HG03064 (cell line): ENCODE results near the gene TMEM209.
"Not testable (repeated sequence)": the region's sequence is repeated elsewhere in the genome, so short reads cannot be mapped to it uniquely, and the experiment has no call there.

Experiments used
- ATAC-seq: cut with Tn5 transposase; IDR thresholded peaks from one replicate; pipeline ENCODE4 v1.9.1; 2021; ENCODE audit warnings: low read depth; ENCODE audit not compliant: unreplicated experiment

TMEM209 gene

GRCh38 chr7:130205084-130205947 lies at the start of gene TMEM209:
TMEM209 (minus strand) TSS chr7:130205406; CDS start chr7:130205375, 31 bp downstream.
- peak; percentile 93 for ATAC-seq

GRCh38 chr7:130254555-130254954 lies 49.3 kb upstream of the TMEM209 start:
- no peak for ATAC-seq

- ATAC-seq = not testable (repeated sequence)
Observed at GRCh38 chr7:130249626-130250025, 44.4 kb upstream of the TMEM209 start.

GRCh38 chr7:130248842-130249241 lies 43.6 kb upstream of the TMEM209 start:
- not testable (repeated sequence) for ATAC-seq

- ATAC-seq = not testable (repeated sequence)
Observed at GRCh38 chr7:130246491-130246890, 41.3 kb upstream of the TMEM209 start.

- not testable (repeated sequence) for ATAC-seq
Observed at GRCh38 chr7:130243486-130243885, 38.3 kb upstream of the TMEM209 start.

GRCh38 chr7:130242198-130243014 lies 37.2 kb upstream of the TMEM209 start:
- ATAC-seq = no peak

- no peak for ATAC-seq
Observed at GRCh38 chr7:130240240-130240639, 35.0 kb upstream of the TMEM209 start.

- ATAC-seq = not testable (repeated sequence)
Observed at GRCh38 chr7:130236361-130236760, 31.2 kb upstream of the TMEM209 start.

- no peak for ATAC-seq
Observed at GRCh38 chr7:130234078-130234477, 28.9 kb upstream of the TMEM209 start.

- ATAC-seq = no peak
Observed at GRCh38 chr7:130232209-130232608, 27.0 kb upstream of the TMEM209 start.

- ATAC-seq = no peak
Observed at GRCh38 chr7:130231792-130232191, 26.6 kb upstream of the TMEM209 start.

- ATAC-seq = not testable (repeated sequence)
Observed at GRCh38 chr7:130229981-130230380, 24.8 kb upstream of the TMEM209 start.

GRCh38 chr7:130228840-130229502 lies 23.8 kb upstream of the TMEM209 start:
- no peak for ATAC-seq

- ATAC-seq = no peak
Observed at GRCh38 chr7:130227883-130228575, 22.8 kb upstream of the TMEM209 start.

GRCh38 chr7:130226333-130226732 lies 21.1 kb upstream of the TMEM209 start:
- no peak for ATAC-seq

GRCh38 chr7:130224923-130225322 lies 19.7 kb upstream of the TMEM209 start:
- not testable (repeated sequence) for ATAC-seq

GRCh38 chr7:130224210-130224609 lies 19.0 kb upstream of the TMEM209 start:
- ATAC-seq = no peak

GRCh38 chr7:130223646-130224045 lies 18.4 kb upstream of the TMEM209 start:
- ATAC-seq = no peak

- ATAC-seq = no peak
Observed at GRCh38 chr7:130221746-130222145, 16.5 kb upstream of the TMEM209 start.
